Measurements from ENCODE around the gene MAN1B1.
"Not testable (repeated sequence)": the region's sequence is repeated elsewhere in the genome, so short reads cannot be mapped to it uniquely, and the experiment has no call there.

The MAN1B1 gene

GRCh38 chr9:137112564-137113384 lies 26.0 kb downstream of the MAN1B1 start:
- no peak for DNase-seq

GRCh38 chr9:137113385-137114159 lies 26.8 kb downstream of the MAN1B1 start:
- DNase-seq: no peak

GRCh38 chr9:137114220-137114612 lies 27.4 kb downstream of the MAN1B1 start:
- no peak for DNase-seq

- DNase-seq: peak; percentile 32
These were observed 28.0 kb downstream of the MAN1B1 start, which contains the start of gene DPP7 for GRCh38 chr9:137114613-137115393. Gene DPP7, minus strand, starts transcription at chr9:137114733. Its CDS starts 20 bp downstream, at chr9:137114713.

GRCh38 chr9:137115394-137116026 lies 28.7 kb downstream of the MAN1B1 start:
- DNase-seq: no peak

GRCh38 chr9:137116027-137116507 lies 29.3 kb downstream of the MAN1B1 start:
- no peak for DNase-seq

- DNase-seq: no peak
These were observed 29.9 kb downstream of the MAN1B1 start for GRCh38 chr9:137116728-137117127.

- DNase-seq: no peak
These were observed 30.5 kb downstream of the MAN1B1 start for GRCh38 chr9:137117269-137117731.

- DNase-seq: not testable (repeated sequence)
These were observed 31.4 kb downstream of the MAN1B1 start for GRCh38 chr9:137118092-137118603.

- not testable (repeated sequence) for DNase-seq
These were observed 35.4 kb downstream of the MAN1B1 start for GRCh38 chr9:137121927-137122795.

- not testable (repeated sequence) for DNase-seq
These were observed 36.1 kb downstream of the MAN1B1 start for GRCh38 chr9:137122796-137123467.

GRCh38 chr9:137123468-137123837 lies 36.7 kb downstream of the MAN1B1 start:
- DNase-seq: no peak

GRCh38 chr9:137123952-137124462 lies 37.2 kb downstream of the MAN1B1 start:
- not testable (repeated sequence) for DNase-seq

GRCh38 chr9:137126786-137127185 lies 40.0 kb downstream of the MAN1B1 start:
- DNase-seq: no peak

GRCh38 chr9:137127301-137128157 lies 40.7 kb downstream of the MAN1B1 start:
- DNase-seq: no peak

- no peak for DNase-seq
These were observed 41.5 kb downstream of the MAN1B1 start for GRCh38 chr9:137128158-137128861.

- DNase-seq: no peak
These were observed 42.2 kb downstream of the MAN1B1 start for GRCh38 chr9:137128862-137129455.
